GM18870 (cell line): ENCODE results near the gene TBC1D9.

Experiments used
- ATAC-seq: cut with Tn5 transposase; IDR thresholded peaks from one replicate; pipeline ENCODE4 v1.9.1; 2021; ENCODE audit warnings: moderate library complexity; ENCODE audit not compliant: unreplicated experiment

Gene TBC1D9

DNA sequence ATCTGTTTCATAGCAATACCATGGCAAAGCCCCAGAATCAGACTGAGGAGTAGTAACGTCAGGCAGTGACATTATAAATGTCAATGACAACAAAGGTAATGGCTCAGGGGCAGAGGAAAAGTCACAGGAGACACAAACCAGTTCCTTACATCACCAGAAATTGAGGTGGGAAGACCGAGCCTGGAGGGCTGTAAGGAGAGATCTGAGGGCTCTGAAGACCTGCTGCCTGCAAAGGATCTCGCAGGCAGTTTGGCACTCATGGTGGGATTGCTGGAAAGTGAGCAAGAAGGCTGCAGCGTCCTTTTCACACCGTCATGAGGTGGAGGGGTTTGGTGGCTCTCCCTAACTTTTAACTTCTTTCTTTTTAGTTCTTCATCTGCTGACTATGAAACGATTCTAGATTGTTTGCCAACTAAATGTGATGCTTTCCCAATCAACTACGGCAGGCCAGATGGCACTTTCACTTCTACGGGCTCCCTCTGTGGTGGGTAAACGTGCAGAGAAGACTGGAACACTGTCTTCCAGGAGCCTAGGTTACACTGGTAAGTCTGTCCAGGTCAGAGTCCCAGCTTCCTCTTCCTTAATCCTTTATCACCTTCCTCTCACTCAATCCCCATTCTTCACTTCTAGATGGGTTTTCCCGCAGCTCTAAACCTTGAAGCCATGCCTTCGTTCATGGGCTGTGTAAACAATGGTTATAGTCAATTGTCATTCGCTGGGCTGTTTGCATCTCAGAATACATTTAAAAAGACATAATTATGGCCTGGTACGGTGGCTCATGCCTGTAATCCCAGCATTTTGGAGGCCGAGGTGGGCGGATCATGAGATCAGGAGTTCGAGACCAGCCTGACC lies 58.2 kb downstream of the TBC1D9 start:
- no peak for ATAC-seq

DNA sequence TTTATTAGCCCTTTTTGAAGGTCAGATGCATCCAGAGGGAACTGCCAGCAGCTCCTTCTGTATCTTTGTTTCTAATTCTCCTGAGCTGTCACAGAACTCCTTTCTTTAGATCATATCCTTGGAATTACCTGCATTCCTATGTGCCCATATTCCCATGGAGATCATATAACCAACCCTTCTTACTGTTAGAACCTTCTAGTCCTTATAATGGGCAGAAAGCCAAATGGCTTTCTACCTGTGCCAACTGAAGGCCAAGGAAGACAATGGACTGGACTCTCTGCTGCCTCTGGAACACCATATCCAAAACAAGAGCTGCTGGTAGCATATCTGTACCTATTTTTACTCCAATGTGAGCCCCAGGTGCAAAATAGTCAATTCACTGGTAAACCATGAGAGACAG lies 60.7 kb downstream of the TBC1D9 start:
- ATAC-seq: no peak

DNA sequence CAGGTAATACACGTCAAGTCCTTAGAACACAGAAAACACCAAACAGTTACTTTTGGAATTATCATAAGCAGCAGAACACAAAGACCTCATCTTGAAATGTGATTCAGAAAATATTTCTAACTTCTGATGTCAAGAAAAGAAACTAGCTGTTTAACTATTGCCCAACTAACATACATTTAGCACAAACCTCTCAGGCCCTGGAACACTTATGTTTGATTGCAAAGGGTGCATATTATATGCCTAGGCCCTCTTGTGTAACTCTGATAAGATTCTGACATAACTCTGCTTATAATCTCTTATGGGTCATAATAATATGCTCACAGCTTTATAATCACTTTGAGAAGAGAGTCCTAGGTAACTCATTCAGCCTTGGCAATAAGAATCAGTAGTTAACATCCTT lies 62.6 kb downstream of the TBC1D9 start:
- ATAC-seq: no peak

DNA sequence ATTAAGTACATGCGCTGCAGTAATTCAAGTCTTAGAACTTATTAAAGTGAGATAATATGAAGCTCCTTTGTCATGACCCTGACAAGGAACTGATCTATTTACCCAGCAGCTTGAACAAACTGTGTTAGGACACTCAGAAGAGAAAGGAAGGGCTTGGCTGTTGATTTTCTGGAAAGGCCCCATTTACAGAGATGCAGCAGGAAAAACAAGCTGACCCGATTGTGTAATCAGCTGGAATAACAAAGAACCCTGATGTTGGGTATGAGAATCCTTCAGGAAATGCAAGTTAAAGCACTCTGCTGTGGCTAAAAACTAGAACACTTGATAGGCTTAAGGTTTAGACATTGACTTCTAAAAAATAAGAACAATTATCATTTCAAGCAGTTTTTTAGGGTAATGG lies 64.8 kb downstream of the TBC1D9 start:
- ATAC-seq: no peak

DNA sequence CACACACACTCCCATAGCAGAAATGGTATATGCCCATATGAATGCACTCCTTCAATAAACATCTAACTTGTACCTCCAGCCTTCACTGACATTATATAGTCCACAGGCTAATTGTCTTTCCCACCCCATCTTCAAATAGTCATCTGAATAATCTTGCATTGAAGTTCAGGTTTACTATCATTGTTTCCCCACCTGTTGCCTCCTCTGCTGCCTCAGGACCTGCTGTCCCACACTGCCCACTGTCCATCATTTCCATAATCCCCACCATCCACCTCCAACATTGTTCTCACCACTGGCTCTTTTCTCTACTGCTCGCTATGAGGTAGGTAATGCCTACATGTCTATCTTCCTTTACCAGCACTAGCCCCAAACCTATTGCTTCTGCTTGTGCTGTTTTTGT lies 66.1 kb downstream of the TBC1D9 start:
- ATAC-seq: no peak

DNA sequence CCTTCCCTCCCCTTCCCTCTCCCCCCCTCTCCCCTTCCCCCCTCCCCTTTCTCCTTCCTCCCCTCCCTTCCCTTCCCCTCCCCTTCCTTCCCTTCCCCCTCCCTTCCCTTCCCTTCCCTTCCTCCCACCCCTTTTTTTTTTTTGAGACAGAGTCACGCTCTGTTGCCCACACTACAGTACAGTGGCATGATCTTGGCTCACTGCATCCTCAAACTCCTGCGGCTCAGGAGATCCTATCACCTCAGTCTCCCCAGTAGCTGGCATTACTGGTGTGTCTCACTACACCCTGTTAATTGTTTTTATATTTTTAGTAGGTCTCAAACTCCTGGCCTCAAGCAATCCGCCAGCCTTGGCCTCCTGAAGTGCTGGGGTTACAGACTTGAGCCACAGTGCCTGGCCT lies 66.6 kb downstream of the TBC1D9 start:
- ATAC-seq: no peak

DNA sequence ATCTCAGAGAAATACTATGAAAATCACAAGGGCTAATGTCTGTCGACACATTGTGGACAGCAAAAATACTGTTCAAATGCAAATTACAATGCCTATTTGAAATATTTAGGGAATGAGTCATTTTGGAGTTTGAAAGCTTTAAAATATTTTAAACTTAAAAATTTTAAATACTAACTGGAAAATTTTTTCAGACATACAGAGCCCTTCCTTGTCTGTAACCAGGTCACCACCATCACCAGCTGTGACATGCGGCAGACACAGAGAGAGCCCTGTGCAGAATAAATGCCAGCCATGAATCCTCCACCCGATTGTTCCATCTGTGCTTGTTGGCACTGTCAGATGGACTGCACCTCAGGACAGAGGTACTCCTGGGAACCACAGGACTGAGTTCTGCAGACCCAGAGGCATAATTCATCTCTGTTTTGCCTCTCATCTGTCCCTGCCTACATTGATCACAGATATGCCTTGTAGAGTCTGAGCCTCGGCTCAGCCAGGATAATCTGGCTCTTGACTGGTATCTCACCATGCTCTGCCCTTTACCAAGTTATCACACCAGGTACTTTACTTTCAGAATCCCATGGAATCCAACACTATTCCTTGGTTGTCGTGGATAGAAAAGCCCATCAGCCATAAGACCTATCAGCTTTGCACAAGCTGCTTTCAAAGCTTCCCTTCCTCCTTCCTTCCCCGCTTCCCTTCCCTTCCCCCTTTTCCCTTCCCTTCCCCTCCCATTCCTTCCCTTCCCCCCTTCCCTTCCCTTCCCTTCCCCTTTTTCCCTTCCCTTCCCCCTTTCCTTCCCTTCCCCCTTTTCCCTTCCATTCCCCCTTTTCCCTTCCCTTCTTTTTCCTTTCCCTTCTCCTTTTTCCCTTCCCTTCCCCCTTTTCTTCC lies 67.2 kb downstream of the TBC1D9 start:
- ATAC-seq: no peak

DNA sequence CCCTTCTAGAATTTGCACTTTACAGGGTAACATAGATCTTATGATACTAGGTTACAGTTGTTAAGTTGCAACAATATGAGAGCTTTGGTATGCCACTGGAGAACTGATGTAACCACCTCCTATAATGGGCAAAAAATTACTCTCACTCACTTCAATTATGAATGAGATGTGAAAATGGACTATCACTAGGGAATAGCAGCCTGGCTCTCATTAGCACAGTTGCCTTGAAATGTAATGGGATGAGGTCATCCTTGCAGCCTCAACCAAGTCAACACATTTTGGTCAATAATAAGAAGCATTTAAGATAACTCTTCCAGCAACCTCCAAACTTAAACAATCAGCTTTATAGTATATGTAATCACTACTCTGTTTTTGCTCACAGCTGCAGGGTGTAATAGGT lies 69.4 kb downstream of the TBC1D9 start:
- no peak for ATAC-seq

DNA sequence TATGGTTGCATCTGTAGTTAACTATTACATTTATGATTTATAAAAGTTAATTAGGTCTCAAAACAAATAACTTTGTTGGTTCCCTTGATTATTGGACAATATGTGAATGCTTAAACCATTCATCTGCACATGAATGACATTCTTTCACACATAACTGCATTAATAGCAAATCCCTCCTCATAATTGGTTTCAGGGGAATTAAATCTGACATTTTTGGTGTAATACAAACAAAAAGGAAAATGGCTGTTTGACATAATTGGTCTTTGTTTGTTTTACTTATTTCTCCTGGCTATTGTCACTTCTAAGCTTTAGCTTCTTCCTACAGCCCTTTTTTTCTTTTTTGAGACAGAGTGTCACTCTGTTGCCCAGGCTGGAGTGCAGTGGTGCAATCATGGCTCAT lies 71.9 kb downstream of the TBC1D9 start:
- no peak for ATAC-seq

DNA sequence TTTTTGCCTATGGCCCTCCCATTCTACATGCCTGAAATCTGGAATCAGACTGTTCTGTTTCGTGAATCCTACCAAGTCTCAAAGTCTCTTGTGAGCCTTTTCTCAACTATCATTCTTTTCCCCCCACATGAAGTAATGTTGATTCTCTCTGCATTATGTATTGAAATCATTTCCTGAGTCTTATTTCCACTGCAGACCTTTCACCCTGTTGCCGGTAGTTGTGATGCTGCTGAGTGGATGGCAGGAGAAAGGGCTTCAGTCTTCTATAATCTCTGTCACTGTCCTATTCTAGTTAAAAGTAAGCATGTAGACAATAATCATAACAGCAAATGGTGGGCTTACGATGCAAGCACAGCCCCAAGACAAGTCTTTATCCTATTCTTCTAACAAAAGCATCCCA lies 75.0 kb downstream of the TBC1D9 start:
- ATAC-seq: no peak

DNA sequence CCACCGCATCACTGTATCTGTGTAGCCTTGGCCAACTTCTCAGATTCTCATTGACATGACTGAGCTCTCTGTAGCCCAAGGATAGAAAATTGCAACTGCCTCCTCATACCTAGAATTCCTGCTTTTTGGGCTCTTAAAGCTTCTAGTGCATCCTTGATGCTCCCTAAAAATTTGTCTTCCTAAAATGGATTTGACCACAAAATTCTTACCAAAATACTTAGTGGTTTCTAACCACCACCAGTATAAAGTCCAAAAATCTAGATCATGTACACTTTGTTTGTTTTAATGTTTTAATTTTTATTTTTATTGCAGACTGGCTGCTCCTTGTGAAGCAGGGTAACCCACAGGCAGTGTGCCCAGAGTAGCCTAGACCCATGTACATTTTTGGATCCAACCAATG lies 75.5 kb downstream of the TBC1D9 start:
- ATAC-seq: no peak

DNA sequence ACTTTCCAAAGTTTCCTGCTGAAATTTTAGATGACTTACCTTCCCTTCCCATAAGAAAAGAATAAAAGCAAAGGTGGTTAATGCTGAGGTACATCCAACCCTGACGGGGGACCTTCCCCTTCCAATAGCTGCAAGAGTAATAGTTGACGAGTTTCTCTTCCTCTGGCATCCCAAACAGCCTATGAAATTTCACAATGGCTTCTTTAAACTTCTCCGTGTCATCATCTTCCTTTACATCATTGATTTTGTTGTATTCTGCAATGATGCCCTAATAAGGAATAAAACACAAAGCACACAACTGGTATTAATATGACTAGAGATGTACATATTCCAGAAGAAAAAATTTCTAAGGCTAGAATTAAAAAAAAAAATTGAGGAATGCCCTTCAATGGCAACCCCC lies 76.6 kb downstream of the TBC1D9 start:
- ATAC-seq: no peak

DNA sequence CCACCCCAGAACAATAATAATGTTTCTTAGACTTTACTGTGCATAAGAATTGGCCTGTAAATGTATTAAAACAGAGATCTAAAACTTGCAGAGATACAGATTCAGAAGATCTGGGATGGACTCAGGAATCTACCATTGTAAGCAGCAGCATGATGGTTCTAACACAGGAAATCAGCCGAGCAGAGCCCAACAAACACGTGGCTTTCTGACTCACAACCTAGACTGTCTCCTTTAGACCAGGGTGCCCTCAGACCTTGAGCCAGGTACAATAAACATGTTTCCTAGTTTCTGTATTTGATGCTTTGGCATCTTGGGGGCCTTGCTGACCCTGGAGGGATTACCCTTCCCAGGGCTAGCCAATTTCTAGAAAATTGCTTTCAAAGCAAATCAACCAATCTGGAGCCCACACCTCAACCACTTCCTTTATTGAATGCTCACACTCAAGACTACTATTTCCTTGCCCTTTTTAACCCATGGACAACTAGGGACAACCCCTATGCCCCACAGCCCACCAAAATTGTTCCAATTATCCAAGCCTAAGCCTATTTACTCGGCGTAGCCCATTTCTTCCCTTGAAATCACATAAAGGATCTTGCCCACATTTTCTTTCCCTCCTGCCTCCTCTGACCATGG lies 80.5 kb downstream of the TBC1D9 start:
- ATAC-seq: no peak

DNA sequence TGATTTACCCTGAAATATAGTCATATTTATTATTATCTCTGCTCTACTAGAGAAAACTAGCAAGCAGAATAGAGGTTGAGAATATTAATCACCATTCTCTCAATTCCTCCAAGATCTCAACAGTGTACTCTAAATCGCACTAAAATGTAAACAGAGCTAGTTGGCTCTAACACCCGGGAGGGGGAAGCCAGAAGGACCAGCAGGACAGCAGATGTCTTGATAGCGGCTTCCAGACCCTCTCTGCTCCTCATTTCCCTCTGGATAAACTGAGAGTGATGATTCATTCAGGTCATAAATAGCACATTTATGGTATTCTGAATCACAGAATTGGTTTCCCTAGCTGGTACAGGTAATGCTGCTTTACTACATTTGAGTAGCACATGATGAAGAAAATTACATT lies 82.5 kb downstream of the TBC1D9 start:
- no peak for ATAC-seq

DNA sequence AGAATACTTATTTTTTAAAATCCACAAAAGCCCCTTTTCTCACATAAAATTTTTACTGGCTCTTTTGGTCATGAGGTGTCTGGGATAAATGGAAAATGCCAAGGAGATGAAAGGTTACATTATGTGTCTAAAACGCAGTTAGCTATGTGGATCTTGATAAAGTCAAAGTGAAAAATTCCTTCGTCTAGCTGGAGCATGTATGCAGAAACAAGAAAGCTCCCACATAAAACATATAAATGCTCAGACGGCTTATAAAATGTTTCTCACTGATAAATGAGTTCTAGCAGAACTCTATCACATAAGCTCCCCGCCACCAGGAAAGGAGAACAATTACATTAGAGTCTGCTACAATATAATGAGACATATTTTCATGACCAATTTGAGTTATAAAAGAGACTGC lies 83.8 kb downstream of the TBC1D9 start:
- ATAC-seq: no peak

DNA sequence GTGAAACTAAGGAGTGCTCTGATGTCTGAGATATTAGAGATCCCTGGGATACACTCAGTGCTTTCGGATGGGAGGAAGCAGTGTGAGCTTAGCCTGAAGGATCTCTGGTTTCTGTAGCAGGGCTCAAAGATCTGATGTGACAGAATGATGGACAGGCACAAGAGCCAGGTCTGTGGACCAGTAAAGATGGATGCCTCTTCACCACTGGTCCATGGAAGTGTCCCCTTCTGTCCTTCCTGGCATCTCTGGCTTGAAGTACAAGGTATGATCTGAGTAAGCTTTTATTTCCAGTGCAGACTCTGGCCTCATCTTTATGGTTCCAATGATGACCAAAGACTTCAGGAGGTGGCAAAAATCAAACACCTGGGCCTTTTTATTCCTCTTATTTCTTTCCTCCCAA lies 88.1 kb downstream of the TBC1D9 start:
- no peak for ATAC-seq

DNA sequence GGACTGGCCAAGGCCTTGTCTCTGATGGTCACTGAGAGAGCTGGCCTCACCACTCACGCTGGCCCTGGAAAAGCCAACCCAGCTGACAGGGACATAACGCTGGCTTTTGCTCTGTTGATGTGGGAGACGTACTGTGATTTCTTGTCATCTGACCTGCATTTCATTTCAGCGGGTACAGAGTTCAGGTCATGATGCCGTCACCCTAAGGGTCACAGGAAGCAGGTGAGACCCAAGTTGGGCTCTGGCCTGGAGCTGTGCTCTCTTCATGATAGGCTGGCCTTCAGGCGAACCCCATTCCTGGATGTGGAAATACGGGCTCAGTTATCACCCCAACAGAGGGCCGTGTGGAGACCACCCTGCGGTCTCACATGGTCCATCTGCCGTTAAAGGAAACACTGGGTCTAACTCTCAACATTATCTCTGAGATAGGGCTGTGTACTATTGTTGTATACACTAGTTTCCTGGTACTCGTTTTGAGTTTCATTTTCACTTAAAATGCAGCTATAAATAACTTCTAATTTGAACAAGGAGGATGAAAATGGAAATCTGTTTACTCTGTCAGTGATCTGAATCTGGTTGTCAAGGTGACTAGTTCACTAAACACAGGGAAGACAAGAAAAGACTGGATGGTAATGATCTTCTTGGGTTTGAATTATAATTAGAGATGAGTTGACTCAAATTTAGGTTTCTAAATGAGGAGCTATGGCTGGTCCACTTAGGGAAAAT lies 89.1 kb downstream of the TBC1D9 start:
- ATAC-seq: peak; percentile 60

DNA sequence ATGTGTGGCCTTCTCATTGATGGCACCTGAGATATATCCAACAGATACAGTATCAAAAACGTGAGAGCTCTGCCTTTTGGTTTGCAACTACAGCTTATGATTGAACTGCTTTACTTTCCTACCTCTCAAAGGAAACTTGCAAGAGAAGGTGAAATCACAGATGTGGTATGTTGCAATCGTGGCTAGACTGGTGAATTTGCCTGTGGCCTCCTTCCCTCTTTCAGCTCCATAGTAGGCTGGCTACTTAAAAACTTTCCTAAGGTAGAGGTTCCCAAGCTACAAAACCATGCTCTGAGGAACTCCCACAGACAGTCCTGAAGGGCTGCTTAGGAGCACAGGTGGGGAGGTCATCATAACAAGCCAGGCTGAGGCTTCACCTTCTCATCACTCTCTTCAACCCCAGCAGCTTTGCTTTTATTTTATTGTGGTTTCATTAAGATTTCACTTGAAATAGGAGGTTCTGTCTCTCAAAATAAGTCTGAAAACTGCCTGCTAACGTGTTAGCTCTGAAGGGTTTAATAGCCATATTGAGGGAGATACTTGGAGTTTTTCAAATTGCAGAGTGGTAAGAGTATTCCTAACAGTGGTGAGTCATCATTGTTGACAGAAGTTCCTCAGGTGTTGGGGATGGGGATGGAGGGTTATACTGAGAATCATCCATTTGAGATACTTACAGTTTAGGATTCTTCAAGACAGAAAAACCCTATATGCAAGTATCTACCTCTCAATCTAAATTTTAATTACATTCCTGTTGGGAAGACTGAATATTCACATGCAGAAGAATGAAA lies 93.9 kb downstream of the TBC1D9 start:
- no peak for ATAC-seq

DNA sequence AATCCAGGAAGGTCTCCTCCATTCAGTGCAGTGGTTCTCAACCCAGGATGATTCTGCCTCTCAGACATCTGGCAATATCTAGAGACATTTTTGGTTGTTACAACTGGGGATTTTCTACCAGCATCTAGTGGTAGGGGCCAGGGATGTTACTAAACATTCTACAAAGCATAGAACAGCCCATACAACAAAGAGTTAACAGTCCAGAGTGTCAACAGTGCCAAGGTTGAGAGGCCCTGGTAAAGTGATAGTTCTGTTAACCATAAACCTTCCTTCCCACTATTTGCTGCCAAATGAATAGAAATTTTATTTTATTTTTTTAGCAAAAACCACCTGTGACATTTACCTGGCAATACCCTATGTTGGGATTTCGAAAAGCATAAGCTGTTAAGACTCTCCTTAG lies 94.6 kb downstream of the TBC1D9 start:
- no peak for ATAC-seq
